Hepatocyte (in vitro differentiated cells): ENCODE results near the gene HNRNPCL2. TPM values are rescaled to one million over a fixed set of nuclear protein-coding genes. Genes with fewer than 3 reads are reported as not detected.
"Not testable (repeated sequence)": the region's sequence is repeated elsewhere in the genome, so short reads cannot be mapped to it uniquely, and the experiment has no call there.

Experiments
- DNase-seq: peaks from one replicate; pipeline ENCODE4 v3.0.0-alpha.2; 2016; ENCODE audit warnings: low spot score
- H2AFZ ChIP-seq: fragments of 200-600 bp; sonication (generic); 2 replicates; pipeline ENCODE4 v1.6.0; 2016; ENCODE audit warnings: antibody characterized with exemption, mild to moderate bottlenecking
- H3K27ac ChIP-seq: fragments of 200-600 bp; sonication (generic); 2 replicates; pipeline ENCODE4 v1.5.1; 2016; ENCODE audit warnings: mild to moderate bottlenecking
- H3K27me3 ChIP-seq: fragments of 200-600 bp; sonication (generic); 2 replicates; pipeline ENCODE4 v1.6.1; 2016
- H3K36me3 ChIP-seq: fragments of 200-600 bp; sonication (generic); replicated peaks from 2 replicates; pipeline ENCODE4 v1.5.1; 2016; ENCODE audit warnings: low read depth; ENCODE audit not compliant: insufficient read depth
- H3K4me1 ChIP-seq: fragments of 200-600 bp; sonication (generic); 2 replicates; pipeline ENCODE4 v1.5.1; 2016; ENCODE audit warnings: mild to moderate bottlenecking, moderate library complexity; ENCODE audit not compliant: insufficient read depth
- H3K4me2 ChIP-seq: fragments of 200-600 bp; sonication (generic); 2 replicates; pipeline ENCODE4 v1.6.0; 2016
- H3K4me3 ChIP-seq: fragments of 200-600 bp; sonication (generic); 2 replicates; pipeline ENCODE4 v1.5.1; 2016; ENCODE audit warnings: mild to moderate bottlenecking
- H3K79me2 ChIP-seq: fragments of 200-600 bp; sonication (generic); 2 replicates; pipeline ENCODE4 v1.6.0; 2017; ENCODE audit warnings: mild to moderate bottlenecking
- H3K9me2 ChIP-seq: fragments of 200-600 bp; sonication (generic); replicated peaks from 2 replicates; pipeline ENCODE4 v1.6.0; 2017; ENCODE audit warnings: mild to moderate bottlenecking; ENCODE audit not compliant: insufficient read depth
- H3K9me3 ChIP-seq: fragments of 200-600 bp; sonication (generic); 2 replicates; pipeline ENCODE4 v1.5.1; 2016; ENCODE audit warnings: low read depth, mild to moderate bottlenecking
- H4K20me1 ChIP-seq: fragments of 200-600 bp; sonication (generic); 2 replicates; pipeline ENCODE4 v1.6.0; 2016; ENCODE audit warnings: mild to moderate bottlenecking; ENCODE audit not compliant: insufficient read depth, poor library complexity, severe bottlenecking
- WGBS: methylation state at CpG from one replicate; pipeline ENCODE4 v1.1.6; 2016; ENCODE audit warnings: low lambda C conversion rate; ENCODE audit errors: missing lambda C conversion rate; 5-methylcytosine and 5-hydroxymethylcytosine counted together
- polyA plus RNA-seq: library from polyadenylated mRNA; unstranded; fragments of >200 nt; fragmentation: Nextera tagmentation; extraction: Ambion mirVana; gene quantifications from 2 replicates; pipeline ENCODE4 v1.2.1, GENCODE V29; 2016
- total RNA-seq: library from RNA; depleted of rRNA; stranded (reverse); fragments of >200 nt; gene quantifications from 2 replicates; pipeline ENCODE4 v1.2.3, GENCODE V29; 2014

Gene HNRNPCL2
- total RNA-seq: not detected in 2 replicates
- not detected in 2 replicates for polyA plus RNA-seq

GRCh38 chr1:13116754-13117153 lies at the start of gene HNRNPCL2:
Gene HNRNPCL2 (minus strand): TSS chr1:13116854. CDS start chr1:13116400, 454 bp downstream.
- DNase-seq, H3K27me3 ChIP-seq, H4K20me1 ChIP-seq, H2AFZ ChIP-seq, H3K9me2 ChIP-seq, H3K36me3 ChIP-seq, H3K27ac ChIP-seq, H3K79me2 ChIP-seq, H3K4me3 ChIP-seq, H3K4me1 ChIP-seq, H3K9me3 ChIP-seq, H3K4me2 ChIP-seq: not testable (repeated sequence)
- 78% methylated on average over 6 of the region's 6 CpGs for WGBS

DNA sequence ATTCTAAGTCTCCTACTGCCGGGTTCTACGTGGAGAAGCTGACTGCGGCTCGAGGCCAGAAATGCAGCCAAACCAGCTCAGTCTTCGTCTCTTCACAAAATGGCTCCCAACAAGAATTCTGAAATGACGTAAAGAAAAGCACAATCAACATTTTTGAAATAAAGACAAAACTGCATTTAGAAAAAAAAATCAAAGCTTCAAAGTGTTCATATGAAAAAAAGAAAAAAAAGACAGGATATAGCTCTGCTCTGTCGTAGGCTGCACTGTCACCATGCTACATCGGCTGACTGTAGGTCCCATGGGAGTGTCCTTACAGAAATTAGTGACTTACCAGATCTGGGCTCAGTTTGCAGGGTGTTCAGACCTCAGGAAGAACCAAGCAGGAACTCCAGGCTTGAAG lies 48.9 kb upstream of the HNRNPCL2 start, which contains the start of gene HNRNPCL4:
Gene HNRNPCL4, minus strand, starts transcription at position 101 of the 400 bp plus-strand sequence. CDS start 164 bp downstream, outside the sequence.
- DNase-seq: not testable (repeated sequence)
- no CpG with 5 or more reads among the region's 8 CpGs for WGBS

DNA sequence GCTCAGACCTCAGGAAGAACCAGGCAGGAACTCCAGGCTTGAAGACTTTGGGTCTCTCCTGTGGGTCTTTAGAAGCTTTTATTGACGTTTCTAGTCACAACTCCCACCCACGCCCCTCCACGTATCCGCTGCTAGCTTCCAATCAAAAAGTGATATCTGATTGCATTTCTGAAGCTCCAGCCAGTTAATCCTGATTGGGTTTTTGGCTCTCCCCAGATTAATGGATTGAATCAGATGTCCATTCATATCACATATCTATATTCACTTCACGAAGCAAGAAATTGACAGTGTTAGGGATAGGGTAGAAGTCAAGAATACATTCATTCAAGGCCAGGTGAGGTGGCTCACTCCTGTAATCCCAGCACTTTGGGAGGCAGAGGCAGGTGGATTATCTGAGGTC lies 39.3 kb upstream of the HNRNPCL2 start, which contains the start of gene PRAMEF26:
Gene PRAMEF26, minus strand, starts transcription at position 101 of the 400 bp plus-strand sequence. CDS start 2,914 bp downstream, outside the sequence.
- H3K4me2 ChIP-seq, H3K79me2 ChIP-seq, H3K9me2 ChIP-seq, H3K27me3 ChIP-seq, H3K4me1 ChIP-seq, H2AFZ ChIP-seq, H3K9me3 ChIP-seq, H3K4me3 ChIP-seq, H3K36me3 ChIP-seq, DNase-seq, H3K27ac ChIP-seq, H4K20me1 ChIP-seq: not testable (repeated sequence)
- 90% methylated on average over 1 of the region's 5 CpGs for WGBS

More for the DNA sequence above, 48.9 kb upstream of the HNRNPCL2 start, which contains the start of gene HNRNPCL4:
- H3K27ac ChIP-seq, H3K36me3 ChIP-seq, H4K20me1 ChIP-seq, H3K79me2 ChIP-seq, H3K27me3 ChIP-seq, H3K9me3 ChIP-seq, H3K9me2 ChIP-seq, H3K4me1 ChIP-seq, H3K4me2 ChIP-seq, H3K4me3 ChIP-seq, H2AFZ ChIP-seq: not testable (repeated sequence)

DNA sequence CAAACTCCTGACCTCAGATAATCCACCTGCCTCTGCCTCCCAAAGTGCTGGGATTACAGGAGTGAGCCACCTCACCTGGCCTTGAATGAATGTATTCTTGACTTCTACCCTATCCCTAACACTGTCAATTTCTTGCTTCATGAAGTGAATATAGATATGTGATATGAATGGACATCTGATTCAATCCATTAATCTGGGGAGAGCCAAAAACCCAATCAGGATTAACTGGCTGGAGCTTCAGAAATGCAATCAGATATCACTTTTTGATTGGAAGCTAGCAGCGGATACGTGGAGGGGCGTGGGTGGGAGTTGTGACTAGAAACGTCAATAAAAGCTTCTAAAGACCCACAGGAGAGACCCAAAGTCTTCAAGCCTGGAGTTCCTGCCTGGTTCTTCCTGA lies 46.2 kb downstream of the HNRNPCL2 start, which contains the start of gene PRAMEF25:
Gene PRAMEF25, plus strand, starts transcription at position 301 of the 400 bp plus-strand sequence. CDS start 2,920 bp downstream, outside the sequence.
- H3K79me2 ChIP-seq, H3K27ac ChIP-seq: not testable (repeated sequence)
- no CpG with 5 or more reads among the region's 4 CpGs for WGBS

More for the DNA sequence above, 46.2 kb downstream of the HNRNPCL2 start, which contains the start of gene PRAMEF25:
- not testable (repeated sequence) for H4K20me1 ChIP-seq, DNase-seq, H3K9me2 ChIP-seq, H3K4me3 ChIP-seq, H3K36me3 ChIP-seq, H3K9me3 ChIP-seq, H3K4me1 ChIP-seq, H3K4me2 ChIP-seq, H3K27me3 ChIP-seq, H2AFZ ChIP-seq

Other genes starting within 250 kb of the HNRNPCL2 start
- gene PRAMEF4, start 230.7 kb downstream of the HNRNPCL2 start, total RNA-seq: not detected in 2 replicates
- gene PRAMEF4, start 230.7 kb downstream of the HNRNPCL2 start, polyA plus RNA-seq: not detected in 2 replicates
- not detected in 2 replicates for gene PRAMEF10, start 218.6 kb downstream of the HNRNPCL2 start, total RNA-seq
- not detected in 2 replicates for gene PRAMEF10, start 218.6 kb downstream of the HNRNPCL2 start, polyA plus RNA-seq
- gene PRAMEF7, start 200.2 kb downstream of the HNRNPCL2 start, total RNA-seq: not detected in 2 replicates
- not detected in 2 replicates for gene PRAMEF7, start 200.2 kb downstream of the HNRNPCL2 start, polyA plus RNA-seq
- gene PRAMEF6, start 169.3 kb downstream of the HNRNPCL2 start, total RNA-seq: not detected in 2 replicates
- not detected in 2 replicates for gene PRAMEF6, start 169.3 kb downstream of the HNRNPCL2 start, polyA plus RNA-seq
- not detected in 2 replicates for gene PRAMEF27, start 60.3 kb downstream of the HNRNPCL2 start, total RNA-seq
- not detected in 2 replicates for gene PRAMEF27, start 60.3 kb downstream of the HNRNPCL2 start, polyA plus RNA-seq
- gene HNRNPCL3, start 56.1 kb downstream of the HNRNPCL2 start, total RNA-seq: not detected in 2 replicates
- gene HNRNPCL3, start 56.1 kb downstream of the HNRNPCL2 start, polyA plus RNA-seq: not detected in 2 replicates
- not detected in 2 replicates for gene PRAMEF25, start 46.1 kb downstream of the HNRNPCL2 start, total RNA-seq
- gene PRAMEF25, start 46.1 kb downstream of the HNRNPCL2 start, polyA plus RNA-seq: not detected in 2 replicates
- not detected in 2 replicates for gene PRAMEF26, start 39.2 kb upstream of the HNRNPCL2 start, total RNA-seq
- not detected in 2 replicates for gene PRAMEF26, start 39.2 kb upstream of the HNRNPCL2 start, polyA plus RNA-seq
- gene HNRNPCL4, start 48.8 kb upstream of the HNRNPCL2 start, total RNA-seq: not detected in 2 replicates
- gene HNRNPCL4, start 48.8 kb upstream of the HNRNPCL2 start, polyA plus RNA-seq: not detected in 2 replicates
- gene PRAMEF9, start 55.0 kb upstream of the HNRNPCL2 start, total RNA-seq: not detected in 2 replicates
- not detected in 2 replicates for gene PRAMEF9, start 55.0 kb upstream of the HNRNPCL2 start, polyA plus RNA-seq
- gene PRAMEF13, start 84.6 kb upstream of the HNRNPCL2 start, total RNA-seq: not detected in 2 replicates
- not detected in 2 replicates for gene PRAMEF13, start 84.6 kb upstream of the HNRNPCL2 start, polyA plus RNA-seq
- not detected in 2 replicates for gene PRAMEF18, start 109.3 kb upstream of the HNRNPCL2 start, total RNA-seq
- gene PRAMEF18, start 109.3 kb upstream of the HNRNPCL2 start, polyA plus RNA-seq: not detected in 2 replicates
- gene PRAMEF5, start 137.3 kb upstream of the HNRNPCL2 start, total RNA-seq: not detected in 2 replicates
- gene PRAMEF5, start 137.3 kb upstream of the HNRNPCL2 start, polyA plus RNA-seq: not detected in 2 replicates
- gene PRAMEF8, start 168.3 kb upstream of the HNRNPCL2 start, total RNA-seq: not detected in 2 replicates
- not detected in 2 replicates for gene PRAMEF8, start 168.3 kb upstream of the HNRNPCL2 start, polyA plus RNA-seq
- not detected in 2 replicates for gene PRAMEF33, start 186.7 kb upstream of the HNRNPCL2 start, total RNA-seq
- not detected in 2 replicates for gene PRAMEF33, start 186.7 kb upstream of the HNRNPCL2 start, polyA plus RNA-seq
- not detected in 2 replicates for gene PRAMEF15, start 198.7 kb upstream of the HNRNPCL2 start, total RNA-seq
- not detected in 2 replicates for gene PRAMEF15, start 198.7 kb upstream of the HNRNPCL2 start, polyA plus RNA-seq
- not detected in 2 replicates for gene PRAMEF14, start 230.3 kb upstream of the HNRNPCL2 start, total RNA-seq
- not detected in 2 replicates for gene PRAMEF14, start 230.3 kb upstream of the HNRNPCL2 start, polyA plus RNA-seq